PC-3 (cell line): ENCODE data around the gene LRP5. TPM values are rescaled to one million over a fixed set of nuclear protein-coding genes. Genes with fewer than 3 reads are reported as not detected.

Experiments
- ATAC-seq: fragments of 200-7000 bp; cut with Tn5 transposase; 2 replicates; pipeline ENCODE4 v1.9.1; 2020; ENCODE audit warnings: mild to moderate bottlenecking, moderate library complexity
- BruUV-seq: library from RNA; stranded (reverse); fragments of 400-500 nt; replicated peaks from 2 replicates; lab custom pipeline; 2021; lab: Mats Ljungman, UMichigan
- CTCF ChIA-PET: fragments of 300-600 bp; sonication (Branson Sonifier 250); formaldehyde crosslinking; loops from one replicate; lab custom pipeline; 2022; ENCODE audit warnings: antibody characterized with exemption; lab: Charles Lee
- POLR2A ChIA-PET: fragments of 300-600 bp; sonication (Branson Sonifier 250); formaldehyde crosslinking; loops from one replicate; lab custom pipeline; 2022; ENCODE audit warnings: antibody characterized with exemption; ENCODE audit not compliant: unreplicated experiment; lab: Charles Lee
- DNase-seq: peaks from one replicate; pipeline ENCODE4 v3.0.0-alpha.2; 2015
- H2AFZ ChIP-seq: fragments of 300-600 bp; sonication (generic); 2 replicates; pipeline ENCODE4 v1.6.0; 2016; ENCODE audit warnings: antibody characterized with exemption, low read length
- H3F3A ChIP-seq: fragments of 300-600 bp; sonication (generic); one replicate; pipeline ENCODE4 v1.6.0; 2017; ENCODE audit warnings: antibody characterized with exemption, low read length, control low read depth, mild to moderate bottlenecking; ENCODE audit not compliant: unreplicated experiment
- H3K27ac ChIP-seq: fragments of 300-600 bp; sonication (generic); 2 replicates; pipeline ENCODE4 v1.5.1; 2016; ENCODE audit warnings: mild to moderate bottlenecking, low read length
- H3K27me3 ChIP-seq: fragments of 300-600 bp; sonication (generic); 2 replicates; pipeline ENCODE4 v1.6.1; 2016; ENCODE audit warnings: low read length, mixed read lengths
- H3K36me3 ChIP-seq: fragments of 300-600 bp; sonication (generic); 2 replicates; pipeline ENCODE4 v1.6.1; 2016; ENCODE audit warnings: low read depth, mixed run types, low read length, mixed read lengths
- H3K4me1 ChIP-seq: fragments of 300-600 bp; sonication (generic); 2 replicates; pipeline ENCODE4 v1.5.1; 2016; ENCODE audit warnings: low read length; ENCODE audit not compliant: insufficient read depth
- H3K4me2 ChIP-seq: fragments of 300-600 bp; sonication (generic); 2 replicates; pipeline ENCODE4 v1.6.0; 2016; ENCODE audit warnings: low read length
- H3K4me3 ChIP-seq: fragments of 300-600 bp; sonication (generic); 2 replicates; pipeline ENCODE4 v1.5.1; 2016; ENCODE audit warnings: mild to moderate bottlenecking, low read length, mixed read lengths
- H3K79me2 ChIP-seq: fragments of 300-600 bp; sonication (generic); 2 replicates; pipeline ENCODE4 v1.6.1; 2017; ENCODE audit warnings: low read length, mixed read lengths
- H3K9ac ChIP-seq: fragments of 300-600 bp; sonication (generic); 2 replicates; pipeline ENCODE4 v1.6.0; 2016; ENCODE audit warnings: mild to moderate bottlenecking, low read length
- H3K9me2 ChIP-seq: fragments of 300-600 bp; sonication (generic); replicated peaks from 2 replicates; pipeline ENCODE4 v1.6.1; 2016; ENCODE audit warnings: mixed run types, low read length, mixed read lengths
- H3K9me3 ChIP-seq: fragments of 300-600 bp; sonication (generic); 2 replicates; pipeline ENCODE4 v1.6.1; 2016; ENCODE audit warnings: low read length, mixed read lengths
- H4K20me1 ChIP-seq: fragments of 300-600 bp; sonication (generic); 2 replicates; pipeline ENCODE4 v1.6.1; 2016; ENCODE audit warnings: low read length, mixed read lengths
- EZH2 ChIP-seq: fragments of 300-600 bp; sonication (generic); IDR thresholded peaks from one replicate; pipeline ENCODE4 v1.6.1; 2017; ENCODE audit warnings: antibody characterized with exemption, mild to moderate bottlenecking, low read length; ENCODE audit not compliant: unreplicated experiment
- EZH2phosphoT487 ChIP-seq: fragments of 300-600 bp; sonication (generic); IDR thresholded peaks from 2 replicates; pipeline ENCODE4 v1.6.1; 2018; ENCODE audit warnings: mild to moderate bottlenecking, antibody characterized with exemption, low read length, borderline replicate concordance
- intact Hi-C: fragments of 100-400 bp; cut with micrococcal nuclease; formaldehyde crosslinking; loops from 2 replicates; pipeline ENCODE4 v1.9.0; 2023
- total RNA-seq: library from RNA; depleted of rRNA; stranded (reverse); fragments of >200 nt; gene quantifications from 2 replicates; pipeline ENCODE4 v1.2.3, GENCODE V29; 2014
- TF ChIP-seq, protein P1 (sequence below): fragments of 300-600 bp; sonication (generic); conservative IDR thresholded peaks from 2 replicates; pipeline ENCODE4 v1.5.1; 2017; ENCODE audit warnings: antibody characterized with exemption, low read depth, mild to moderate bottlenecking, low read length

LRP5 gene
- total RNA-seq, 1 experiment from 2014 or later: 64.3 TPM

DNA sequence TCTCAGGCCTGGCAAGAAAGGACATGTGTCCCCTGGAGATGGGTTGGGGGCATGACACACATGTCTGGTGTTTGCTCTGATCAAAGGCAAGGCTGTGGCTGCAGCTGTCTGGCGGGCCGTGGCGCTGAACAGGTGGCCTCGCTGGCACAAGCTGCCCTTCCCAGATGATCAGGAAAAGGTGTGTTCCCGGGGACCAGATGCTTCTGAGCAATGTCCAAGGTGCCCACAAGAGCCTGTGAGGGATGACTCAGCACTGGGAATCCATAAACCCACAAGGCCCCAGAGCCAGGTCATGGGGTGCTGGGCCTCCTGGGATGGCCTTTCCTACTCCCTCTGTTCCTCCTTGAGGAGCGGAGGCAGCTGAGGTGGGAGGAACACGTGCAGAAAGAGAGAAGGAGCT lies 9.7 kb upstream of the LRP5 start:
- ATAC-seq (peak; percentile 78), DNase-seq (peak; percentile 81)
- Histone ChIP-seq H3K9ac (no peak overlapping the region), H3K4me1 (peaks cover 16% of the 10 kb centered on the region), H2AFZ (peak overlapping the region; percentile 51; the same call in 1 of the 2 replicates), H3K4me2 (0 out of 2 replicates have a peak overlapping the region, but pooled peaks have one; percentile 25), H3K36me3 (peaks cover 3% of the 10 kb centered on the region; the same call in 1 of the 2 replicates), H3K79me2 (no peaks in the 10 kb centered on the region), H3F3A (no peaks in the 10 kb centered on the region), H3K4me3 (no peak overlapping the region), H4K20me1 (no peaks in the 10 kb centered on the region), H3K9me2 (no peaks in the 10 kb centered on the region), H3K27ac (peak overlapping the region; percentile 28), H3K9me3 (peaks cover 7% of the 10 kb centered on the region), H3K27me3 (no peaks in the 10 kb centered on the region)
- TF ChIP-seq EZH2 (no peak), EZH2phosphoT487 (no peak)
- TF ChIP-seq, protein P1, sequence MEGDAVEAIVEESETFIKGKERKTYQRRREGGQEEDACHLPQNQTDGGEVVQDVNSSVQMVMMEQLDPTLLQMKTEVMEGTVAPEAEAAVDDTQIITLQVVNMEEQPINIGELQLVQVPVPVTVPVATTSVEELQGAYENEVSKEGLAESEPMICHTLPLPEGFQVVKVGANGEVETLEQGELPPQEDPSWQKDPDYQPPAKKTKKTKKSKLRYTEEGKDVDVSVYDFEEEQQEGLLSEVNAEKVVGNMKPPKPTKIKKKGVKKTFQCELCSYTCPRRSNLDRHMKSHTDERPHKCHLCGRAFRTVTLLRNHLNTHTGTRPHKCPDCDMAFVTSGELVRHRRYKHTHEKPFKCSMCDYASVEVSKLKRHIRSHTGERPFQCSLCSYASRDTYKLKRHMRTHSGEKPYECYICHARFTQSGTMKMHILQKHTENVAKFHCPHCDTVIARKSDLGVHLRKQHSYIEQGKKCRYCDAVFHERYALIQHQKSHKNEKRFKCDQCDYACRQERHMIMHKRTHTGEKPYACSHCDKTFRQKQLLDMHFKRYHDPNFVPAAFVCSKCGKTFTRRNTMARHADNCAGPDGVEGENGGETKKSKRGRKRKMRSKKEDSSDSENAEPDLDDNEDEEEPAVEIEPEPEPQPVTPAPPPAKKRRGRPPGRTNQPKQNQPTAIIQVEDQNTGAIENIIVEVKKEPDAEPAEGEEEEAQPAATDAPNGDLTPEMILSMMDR: no peak
- ChIA-PET CTCF (no interaction called here), POLR2A (no interaction called here)
- no TSS peak for BruUV-seq
- intact Hi-C loops: no loop called here

DNA sequence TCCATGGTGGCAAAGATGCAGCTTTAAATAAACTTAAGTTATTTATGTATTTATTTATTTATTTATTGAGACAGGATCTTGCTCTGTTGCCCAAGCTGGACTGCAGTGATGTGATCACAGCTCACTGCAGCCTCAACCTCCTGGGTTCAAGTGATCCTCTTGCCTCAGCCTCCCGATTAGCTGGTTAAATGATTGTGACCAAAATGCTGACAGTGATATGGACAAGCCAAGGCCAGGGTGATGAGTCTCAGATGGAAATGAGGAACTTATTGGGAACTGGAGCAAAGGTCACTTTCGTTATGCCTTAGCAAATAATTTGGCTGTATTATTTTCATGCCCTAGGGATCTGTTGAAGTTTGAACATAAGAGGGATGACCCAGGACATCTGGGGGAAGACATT lies 9.3 kb upstream of the LRP5 start:
- Histone ChIP-seq H3K9me2 (no peaks in the 10 kb centered on the region), H4K20me1 (no peaks in the 10 kb centered on the region), H3K79me2 (no peaks in the 10 kb centered on the region), H3K4me3 (no peak overlapping the region), H3K4me1 (peaks cover 13% of the 10 kb centered on the region), H3K27me3 (no peaks in the 10 kb centered on the region), H3K27ac (peak overlapping the region; percentile 28; the same call in 1 of the 2 replicates), H3K36me3 (peaks cover 3% of the 10 kb centered on the region; the same call in 1 of the 2 replicates), H3F3A (no peaks in the 10 kb centered on the region), H2AFZ (peak overlapping the region; percentile 51; the same call in 1 of the 2 replicates), H3K9me3 (peaks cover 7% of the 10 kb centered on the region), H3K4me2 (no peak overlapping the region), H3K9ac (no peak overlapping the region)
- DNase-seq (no peak), ATAC-seq (no peak)
- ChIA-PET POLR2A (no interaction called here), CTCF (no interaction called here)
- TF ChIP-seq, protein P1: no peak
- TF ChIP-seq EZH2phosphoT487 (no peak), EZH2 (no peak)
- intact Hi-C loops: no loop called here
- BruUV-seq: no TSS peak

DNA sequence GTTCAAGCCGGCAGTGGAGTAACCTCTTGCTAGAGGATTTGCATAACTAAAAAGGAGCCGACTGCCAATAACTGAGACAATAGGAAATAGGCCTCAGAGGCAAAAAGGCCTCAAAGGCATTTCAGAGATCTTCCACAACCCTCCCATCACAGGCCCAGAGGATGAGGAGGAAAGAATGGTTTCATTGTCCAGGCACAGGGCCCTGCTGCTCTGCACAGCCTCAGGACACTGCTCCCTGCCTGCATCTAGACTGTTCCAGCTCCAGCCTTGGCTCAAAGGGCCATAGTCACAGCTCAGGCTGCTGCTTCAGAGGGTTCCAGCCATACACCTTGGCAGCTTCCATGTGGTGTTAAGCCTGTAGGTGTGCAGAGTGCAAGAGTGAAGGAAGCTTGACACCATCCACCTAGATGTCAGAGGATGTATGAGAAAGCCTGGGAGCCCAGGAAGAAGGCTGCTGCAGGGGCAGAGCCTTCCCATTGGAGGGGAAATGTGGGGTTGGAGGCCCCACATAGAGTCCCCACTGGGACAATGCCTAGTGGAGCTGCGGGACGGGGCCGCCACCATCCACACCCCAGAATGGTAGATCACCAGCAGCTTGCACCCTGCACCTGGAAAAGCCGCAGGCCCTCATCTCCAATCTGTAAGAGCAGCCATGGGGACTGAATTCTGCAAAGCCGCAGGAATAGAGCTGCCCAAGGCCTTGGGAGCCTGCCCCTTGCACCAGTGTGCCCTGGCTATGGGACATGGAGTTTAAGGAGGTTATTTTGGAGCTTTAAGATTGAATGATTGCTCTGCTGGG lies 8.2 kb upstream of the LRP5 start:
- Histone ChIP-seq H3K4me3 (no peak overlapping the region), H3F3A (no peaks in the 10 kb centered on the region), H4K20me1 (no peaks in the 10 kb centered on the region), H3K4me2 (no peak overlapping the region), H3K9me2 (no peaks in the 10 kb centered on the region), H3K4me1 (peaks cover 6% of the 10 kb centered on the region), H3K9me3 (peaks cover 7% of the 10 kb centered on the region), H3K27ac (no peak overlapping the region), H3K36me3 (peaks cover 3% of the 10 kb centered on the region; the same call in 1 of the 2 replicates), H3K9ac (no peak overlapping the region), H3K79me2 (no peaks in the 10 kb centered on the region), H3K27me3 (no peaks in the 10 kb centered on the region), H2AFZ (no peak overlapping the region)
- intact Hi-C loops: no loop called here
- CTCF ChIA-PET: no interaction called here
- ATAC-seq (no peak), DNase-seq (no peak)
- BruUV-seq: no TSS peak
- POLR2A ChIA-PET: no interaction called here
- TF ChIP-seq EZH2phosphoT487: no peak
- TF ChIP-seq, protein P1: no peak
- no peak for TF ChIP-seq EZH2
